ENCODE results near the gene TRIM2. TPM values are rescaled to one million over a fixed set of nuclear protein-coding genes. Genes with fewer than 3 reads are reported as not detected.
A peak's percentile ranks its signal among the peaks of the same experiment; 100 is the strongest.
"Not testable (repeated sequence)": the region's sequence is repeated elsewhere in the genome, so short reads cannot be mapped to it uniquely, and the experiment has no call there.

TRIM2 gene
- total RNA-seq, 1 donor from 2014 or later = 146 TPM

GRCh38 chr4:153189016-153189801, 15.0 kb upstream of the TRIM2 start:
- DNase-seq (ENCODE audit: low spot score) = peak; percentile 56

GRCh38 chr4:153191795-153192363, 12.4 kb upstream of the TRIM2 start:
- no peak for DNase-seq (ENCODE audit: low spot score)

- no peak for DNase-seq (ENCODE audit: low spot score)
Measured at GRCh38 chr4:153197301-153197700, 6.9 kb upstream of the TRIM2 start.

- DNase-seq (ENCODE audit: low spot score) = no peak
Measured at GRCh38 chr4:153198719-153199118, 5.5 kb upstream of the TRIM2 start.

GRCh38 chr4:153203746-153204145, 497 bp upstream of the TRIM2 start:
- not testable (repeated sequence) for DNase-seq (ENCODE audit: low spot score)

- no peak for DNase-seq (ENCODE audit: low spot score)
Measured at GRCh38 chr4:153204728-153205648, 745 bp downstream of the TRIM2 start.

GRCh38 chr4:153205757-153206156, 1.5 kb downstream of the TRIM2 start:
- peak; percentile 54 for DNase-seq (ENCODE audit: low spot score)

GRCh38 chr4:153206534-153206933, 2.3 kb downstream of the TRIM2 start:
- DNase-seq (ENCODE audit: low spot score) = no peak

GRCh38 chr4:153207027-153207426, 2.8 kb downstream of the TRIM2 start:
- DNase-seq (ENCODE audit: low spot score) = no peak

GRCh38 chr4:153207567-153207966, 3.3 kb downstream of the TRIM2 start:
- peak; percentile 47 for DNase-seq (ENCODE audit: low spot score)

GRCh38 chr4:153209410-153209809, 5.2 kb downstream of the TRIM2 start:
- DNase-seq (ENCODE audit: low spot score) = no peak

- DNase-seq (ENCODE audit: low spot score) = no peak
Measured at GRCh38 chr4:153210727-153211126, 6.5 kb downstream of the TRIM2 start.

- DNase-seq (ENCODE audit: low spot score) = no peak
Measured at GRCh38 chr4:153211986-153212728, 7.9 kb downstream of the TRIM2 start.

GRCh38 chr4:153212736-153213135, 8.5 kb downstream of the TRIM2 start:
- no peak for DNase-seq (ENCODE audit: low spot score)

GRCh38 chr4:153215921-153216320, 11.7 kb downstream of the TRIM2 start:
- DNase-seq (ENCODE audit: low spot score) = no peak

GRCh38 chr4:153216546-153216945, 12.3 kb downstream of the TRIM2 start:
- DNase-seq (ENCODE audit: low spot score) = no peak

GRCh38 chr4:153217440-153217839, 13.2 kb downstream of the TRIM2 start:
- DNase-seq (ENCODE audit: low spot score) = no peak

- DNase-seq (ENCODE audit: low spot score) = no peak
Measured at GRCh38 chr4:153218961-153219360, 14.7 kb downstream of the TRIM2 start.

- DNase-seq (ENCODE audit: low spot score) = no peak
Measured at GRCh38 chr4:153220682-153221395, 16.6 kb downstream of the TRIM2 start.

GRCh38 chr4:153221783-153222706, 17.8 kb downstream of the TRIM2 start:
- DNase-seq (ENCODE audit: low spot score) = peak; percentile 54

All from mucosa of gallbladder (tissue), 1 donor.